SK-N-SH (cell line): ENCODE measurements around the gene RPS8. TPM values are rescaled to one million over a fixed set of nuclear protein-coding genes. Genes with fewer than 3 reads are reported as not detected.
A peak's percentile ranks its signal among the peaks of the same experiment; 100 is the strongest.

Experiments used
- CTCF ChIA-PET: fragments of 300-600, 350-600 bp; formaldehyde crosslinking; extraction: SDS; loops from one replicate; lab custom pipeline; 2021; lab: Yijun Ruan, JAX
- POLR2A ChIA-PET: fragments of 350-600 bp; sonication (Branson Sonifier 250); formaldehyde crosslinking; extraction: SDS; loops from one replicate; lab custom pipeline; 2020; ENCODE audit warnings: antibody characterized with exemption, inconsistent platforms; lab: Yijun Ruan, JAX
- DNase-seq: peaks from one replicate; pipeline ENCODE4 v3.0.0; 2012
- H2AFZ ChIP-seq: fragments of 200-600 bp; sonication (generic); 2 replicates; pipeline ENCODE4 v1.8.1; 2016; ENCODE audit warnings: antibody characterized with exemption, mild to moderate bottlenecking, low read depth
- H3F3A ChIP-seq: fragments of 200-600 bp; sonication (generic); replicated peaks from 2 replicates; pipeline ENCODE3; 2016; ENCODE audit warnings: antibody characterized with exemption, mild to moderate bottlenecking; ENCODE audit not compliant: insufficient read depth
- H3K27ac ChIP-seq, 2 experiments: fragments of 200-500 bp in 1 of 2; fragments of 200-600 bp in 1 of 2; sonication (Bioruptor generic) in 1 of 2; sonication (generic), shearing (Covaris generic) in 1 of 2; 2 replicates each; pipeline versions ENCODE4 v1.5.1 to v1.6.1; 2014 to 2016; ENCODE audit warnings: low read depth in 2 of 2, inconsistent platforms in 1 of 2, low read length in 1 of 2, mild to moderate bottlenecking in 1 of 2, mixed read lengths in 1 of 2
- H3K27me3 ChIP-seq: fragments of 200-600 bp; sonication (generic), shearing (Covaris generic); 2 replicates; pipeline ENCODE4 v1.6.1; 2016; ENCODE audit warnings: mixed run types; ENCODE audit not compliant: insufficient read depth
- H3K36me3 ChIP-seq, 2 experiments: fragments of 200-500 bp in 1 of 2; fragments of 200-600 bp in 1 of 2; sonication (Bioruptor generic) in 1 of 2; sonication (generic) in 1 of 2; replicated peaks in 1 of 2; 2 replicates each; pipeline versions ENCODE3 to v1.5.1; 2014 to 2016; ENCODE audit warnings: low read length in 1 of 2, mild to moderate bottlenecking in 1 of 2; ENCODE audit not compliant: insufficient read depth in 2 of 2, control insufficient read depth in 1 of 2
- H3K4me1 ChIP-seq, 2 experiments: fragments of 200-500 bp in 1 of 2; fragments of 200-600 bp in 1 of 2; sonication (Bioruptor generic) in 1 of 2; sonication (generic), shearing (Covaris generic) in 1 of 2; 2 replicates each; pipeline versions ENCODE4 v1.5.1 to v1.6.1; 2014 to 2016; ENCODE audit warnings: low read depth in 1 of 2, low read length in 1 of 2, mixed run types in 1 of 2; ENCODE audit not compliant: insufficient read depth in 2 of 2, control insufficient read depth in 1 of 2
- H3K4me2 ChIP-seq: fragments of 200-600 bp; sonication (generic), shearing (Covaris generic); 2 replicates; pipeline ENCODE4 v1.6.1; 2017; ENCODE audit warnings: mixed run types
- H3K4me3 ChIP-seq, 2 experiments: fragments of 200-500 bp in 1 of 2; fragments of 200-600 bp in 1 of 2; sonication (Bioruptor generic) in 1 of 2; sonication (generic), shearing (Covaris generic) in 1 of 2; 2 replicates each; pipeline versions ENCODE4 v1.5.1 to v1.8.1; 2014 to 2016; ENCODE audit warnings: low read depth in 2 of 2, inconsistent platforms in 1 of 2, low read length in 1 of 2, mild to moderate bottlenecking in 1 of 2, mixed read lengths in 1 of 2, moderate library complexity in 1 of 2
- H3K79me2 ChIP-seq: fragments of 200-600 bp; sonication (generic); 2 replicates; pipeline ENCODE4 v1.8.1; 2017; ENCODE audit warnings: mild to moderate bottlenecking; ENCODE audit not compliant: insufficient read depth
- H3K9ac ChIP-seq: fragments of 200-600 bp; sonication (generic); 2 replicates; pipeline ENCODE4 v1.6.1; 2017; ENCODE audit warnings: mixed run types
- H3K9me2 ChIP-seq: fragments of 200-600 bp; sonication (generic); 2 replicates; pipeline ENCODE4 v1.6.1; 2017; ENCODE audit warnings: mixed run types
- H3K9me3 ChIP-seq: fragments of 200-600 bp; sonication (generic); 2 replicates; pipeline ENCODE4 v1.6.1; 2017; ENCODE audit warnings: mixed run types, mild to moderate bottlenecking, moderate library complexity
- H4K20me1 ChIP-seq: fragments of 200-600 bp; sonication (generic); 2 replicates; pipeline ENCODE4 v1.6.1; 2017; ENCODE audit warnings: mild to moderate bottlenecking, mixed run types; ENCODE audit not compliant: insufficient read depth
- CHD2 ChIP-seq: fragments of 150-350 bp; IDR thresholded peaks from 2 replicates; pipeline ENCODE4 v1.6.1; 2018; ENCODE audit warnings: low read length; ENCODE audit not compliant: partially characterized antibody
- ELF1 ChIP-seq: IDR thresholded peaks from 2 replicates; pipeline ENCODE4 v1.4.0; 2012
- EP300 ChIP-seq, 2 experiments: IDR thresholded peaks; 2 replicates each; pipeline versions ENCODE4 v1.4.0 to v1.6.1; 2012; ENCODE audit warnings: borderline replicate concordance in 1 of 2, low read depth in 1 of 2, low read length in 1 of 2
- EZH2phosphoT487 ChIP-seq: fragments of 200-600 bp; sonication (generic); IDR thresholded peaks from 2 replicates; pipeline ENCODE4 v1.6.1; 2017; ENCODE audit warnings: low read depth, mixed run types, mild to moderate bottlenecking, antibody characterized with exemption, moderate library complexity, borderline replicate concordance
- FOSL2 ChIP-seq: IDR thresholded peaks from 2 replicates; pipeline ENCODE4 v1.4.0; 2012; ENCODE audit warnings: low read depth, mild to moderate bottlenecking, moderate library complexity, borderline replicate concordance
- GABPA ChIP-seq: IDR thresholded peaks from 2 replicates; pipeline ENCODE4 v1.4.0; 2012; ENCODE audit warnings: low read depth, mild to moderate bottlenecking
- JUND ChIP-seq: IDR thresholded peaks from 2 replicates; pipeline ENCODE4 v1.4.0; 2012
- MAX ChIP-seq: IDR thresholded peaks from 2 replicates; pipeline ENCODE4 v1.4.0; 2012; ENCODE audit warnings: low read depth
- MEF2A ChIP-seq: IDR thresholded peaks from 2 replicates; pipeline ENCODE4 v1.4.0; 2012; ENCODE audit warnings: low read depth, borderline replicate concordance
- NFIC ChIP-seq: IDR thresholded peaks from 2 replicates; pipeline ENCODE4 v1.4.0; 2012; ENCODE audit warnings: borderline replicate concordance
- POLR2AphosphoS5 ChIP-seq: IDR thresholded peaks from 2 replicates; pipeline ENCODE4 v1.6.1; 2012; ENCODE audit warnings: low read depth, low read length
- RCOR1 ChIP-seq: fragments of 150-350 bp; IDR thresholded peaks from 2 replicates; pipeline ENCODE4 v1.6.1; 2017; ENCODE audit warnings: antibody characterized with exemption, low read length
- RFX5 ChIP-seq: IDR thresholded peaks from 2 replicates; pipeline ENCODE4 v1.6.1; 2012; ENCODE audit warnings: mild to moderate bottlenecking, improper control_type of control experiment, low read length
- SMC3 ChIP-seq: IDR thresholded peaks from 2 replicates; pipeline ENCODE4 v1.6.1; 2012; ENCODE audit warnings: low read depth, low read length, improper control_type of control experiment
- TAF1 ChIP-seq: IDR thresholded peaks from 2 replicates; pipeline ENCODE4 v1.6.1; 2012; ENCODE audit warnings: low read depth, mild to moderate bottlenecking, low read length, moderate library complexity, borderline replicate concordance
- TCF12 ChIP-seq: IDR thresholded peaks from 2 replicates; pipeline ENCODE4 v1.4.0; 2012
- TEAD4 ChIP-seq: IDR thresholded peaks from 2 replicates; pipeline ENCODE4 v1.4.0; 2012; ENCODE audit warnings: mild to moderate bottlenecking, borderline replicate concordance; ENCODE audit not compliant: insufficient read depth
- USF1 ChIP-seq: IDR thresholded peaks from 2 replicates; pipeline ENCODE4 v1.4.0; 2012; ENCODE audit warnings: low read depth, borderline replicate concordance
- USF2 ChIP-seq: fragments of 150-350 bp; IDR thresholded peaks from 2 replicates; pipeline ENCODE4 v1.6.1; 2017; ENCODE audit warnings: antibody characterized with exemption, low read length, low read depth, borderline replicate concordance
- YY1 ChIP-seq: IDR thresholded peaks from 2 replicates; pipeline ENCODE4 v1.4.0; 2012; ENCODE audit warnings: low read depth, mild to moderate bottlenecking
- WGBS: methylation state at CpG from one replicate; pipeline ENCODE4 v1.1.6; 2017; ENCODE audit warnings: low lambda C conversion rate; 5-methylcytosine and 5-hydroxymethylcytosine counted together
- polyA plus RNA-seq, 3 experiments: library from polyadenylated mRNA; depleted of rRNA; stranded (reverse); fragments of >200 nt; gene quantifications; 2 replicates each; pipeline ENCODE4 v1.2.3, GENCODE V29; 2012

RPS8 gene
- polyA plus RNA-seq, 1 of the 3 experiments (the other 2 are of a cell fraction) = 3,303 TPM

- Histone ChIP-seq H3K4me3 (no peak overlapping the region), H3K9me2 (no peaks in the 10 kb centered on the region), H4K20me1 (peaks cover 32% of the 10 kb centered on the region), H3K27me3 (no peaks in the 10 kb centered on the region), H3K36me3 (peaks cover 18 to 20% of the 10 kb centered on the region in 2 experiments), H2AFZ (0 out of 2 replicates have a peak overlapping the region, but pooled peaks have one; percentile 27), H3K79me2 (peaks cover 35% of the 10 kb centered on the region), H3K27ac (peak overlapping the region; percentile 45 to 100), H3K4me2 (0 out of 2 replicates have a peak overlapping the region, but pooled peaks have one; percentile 76), H3K9me3 (no peaks in the 10 kb centered on the region), H3K4me1 (peaks cover 11 to 20% of the 10 kb centered on the region in 2 experiments; a peak in 2 of 4 replicates)
- WGBS = 89% methylated on average over 10 of the region's 10 CpGs
- DNase-seq = no peak
- TF ChIP-seq TCF12 = no peak
- TF ChIP-seq TAF1 = no peak
- no peak for TF ChIP-seq MEF2A
- no peak for TF ChIP-seq JUND
- no peak for TF ChIP-seq EP300 (IDR thresholded peaks at IDR 0.05; ENCODE audit: borderline replicate concordance in 1 of 2, low read depth in 1 of 2, low read length in 1 of 2)
- TF ChIP-seq FOSL2 = no peak
- TF ChIP-seq ELF1 = no peak
- TF ChIP-seq USF2 = no peak
- no peak for TF ChIP-seq CHD2
- TF ChIP-seq POLR2AphosphoS5 = no peak
- TF ChIP-seq, all 33 proteins: peak for 0
- Histone ChIP-seq H3K9ac (no peak overlapping the region), H3F3A (peaks cover 11% of the 10 kb centered on the region)
- ChIA-PET CTCF (interaction anchor here (0.6 to 1.2 kb wide), 2 partner anchors 10 to 23 kb away, joined by 3 read pairs; partner anchors contain the start of gene RPS8), POLR2A (interaction anchor here (0.9 to 2.3 kb wide), 3 partner anchors 10 to 23 kb away, joined by 3 to 29 read pairs (median 3); partner anchors contain the start of gene BTBD19)
Observed at GRCh38 chr1:44798481-44799365, 23.4 kb downstream of the RPS8 start.

- 0% methylated on average over 27 of the region's 79 CpGs for WGBS
- Histone ChIP-seq H3K79me2 (peaks cover 47% of the 10 kb centered on the region), H3K36me3 (peaks cover 27 to 31% of the 10 kb centered on the region in 2 experiments), H3K4me3 (peak within 1 kb of the TSS; percentile 87 to 96), H3K9me2 (no peaks in the 10 kb centered on the region), H4K20me1 (peaks cover 32% of the 10 kb centered on the region), H3K9ac (peak within 1 kb of the TSS; percentile 98), H3F3A (peaks cover 20% of the 10 kb centered on the region), H3K4me1 (peaks cover 16 to 20% of the 10 kb centered on the region in 2 experiments; a peak in 2 of 4 replicates), H3K9me3 (no peaks in the 10 kb centered on the region), H2AFZ (peak within 1 kb of the TSS; percentile 86), H3K27me3 (no peaks in the 10 kb centered on the region), H3K27ac (peak within 1 kb of the TSS; percentile 97 to 100), H3K4me2 (peak within 1 kb of the TSS; percentile 98)
- CTCF ChIA-PET = interaction anchor here (0.6 to 1.9 kb wide), 15 partner anchors 9 to 503 kb away, joined by 3 to 11 read pairs (median 4); partner anchors contain the start of genes EIF2B3, RNU5D-1 and RPS8
- POLR2A ChIA-PET = interaction anchor here (0.6 to 2.3 kb wide), 13 partner anchors 9 to 825 kb away, joined by 3 to 29 read pairs (median 4); partner anchors contain the start of genes ATP6V0B, BEST4, BTBD19 and EIF2B3
- peak; percentile 97 for DNase-seq
- TF ChIP-seq RFX5 (peak; percentile 25; the same call in 1 of the 2 replicates), TEAD4 (peak; percentile 3; the same call in 1 of the 2 replicates), USF2 (no peak), EZH2phosphoT487 (no peak), MAX (peak; percentile 98), CHD2 (no peak), JUND (no peak), YY1 (no peak), TAF1 (peak; percentile 89), FOSL2 (no peak), EP300 (IDR thresholded peaks at IDR 0.05; ENCODE audit: borderline replicate concordance in 1 of 2, low read depth in 1 of 2, low read length in 1 of 2) (peak in 1 of 2 experiments; percentile 30; a peak in 1 of 4 replicates), NFIC (peak; percentile 25; the same call in 1 of the 2 replicates), POLR2AphosphoS5 (peak; percentile 97), USF1 (no peak), GABPA (no peak), RCOR1 (peak; percentile 63; the same call in 1 of the 2 replicates), SMC3 (peak; percentile 67; the same call in 1 of the 2 replicates)
Observed at GRCh38 chr1:44799770-44800584, 24.6 kb downstream of the RPS8 start, which contains the start of gene PLK3. PLK3 (plus strand) TSS chr1:44800377; CDS start chr1:44800464, 87 bp downstream.
